ENCODE measurements around the gene ORC4. TPM values are rescaled to one million over a fixed set of nuclear protein-coding genes. Genes with fewer than 3 reads are reported as not detected.

ORC4 gene
- total and polyA plus RNA-seq, 2 donors (not counting 3 experiments of a cell fraction or from before 2014, with no cell fraction given), result 25.2 to 27.0 TPM

- Histone ChIP-seq H4K20me1 (replicated peaks; ENCODE audit: control insufficient read depth, extremely low read depth, insufficient read depth, low read length) (peaks cover 2% of the 10 kb centered on the region), H3K4me3 (replicated peaks in 1 of 3; ENCODE audit: insufficient read depth in 1 of 3, low read depth in 1 of 3, low read length in 3 of 3) (no peak overlapping the region), H3K27me3 (ENCODE audit: control insufficient read depth in 2 of 2, insufficient read depth in 2 of 2, low read length in 2 of 2) (no peaks in the 10 kb centered on the region), H3K9me1 (replicated peaks; ENCODE audit: control insufficient read depth, extremely low read depth, insufficient read depth, low read length) (no peaks in the 10 kb centered on the region), H3K4me1 (ENCODE audit: control insufficient read depth, extremely low read depth, insufficient read depth, low read length) (peaks cover 19% of the 10 kb centered on the region), H3K9me3 (replicated peaks; ENCODE audit: control insufficient read depth, insufficient read depth, low read length) (no peaks in the 10 kb centered on the region), H3K79me2 (ENCODE audit: control insufficient read depth, insufficient read depth, low read length) (peaks cover 46% of the 10 kb centered on the region), H3K4me2 (ENCODE audit: insufficient read depth, low read length) (no peak overlapping the region), H3K27ac (ENCODE audit: insufficient read depth, low read depth, low read length) (no peak overlapping the region), H3K36me3 (ENCODE audit: control insufficient read depth in 2 of 2, extremely low read depth in 1 of 2, insufficient read depth in 2 of 2, low read length in 2 of 2) (no peaks in the 10 kb centered on the region), H2AFZ (ENCODE audit: low read depth, low read length) (no peak overlapping the region), H3K9ac (replicated peaks; ENCODE audit: extremely low read depth, insufficient read depth, low read length) (no peak overlapping the region)
- DNase-seq (ENCODE audit: low read depth, low spot score) (no peak), FAIRE-seq (no peak)
- intact Hi-C loops (cut with micrococcal nuclease) (no loop called here), dilution Hi-C loops (cut with MboI; ENCODE audit: extremely low pct_ligation_motif_present, low sequenced_read_pairs) (no loop called here)
- no TSS peak for BruUV-seq (replicated peaks)
- ChIA-PET CTCF (no interaction called here), POLR2A (no interaction called here)
- TF ChIP-seq POLR2A (IDR thresholded peaks at IDR 0.05; ENCODE audit: low read depth, low read length), result no peak
- TF ChIP-seq EZH2 (IDR thresholded peaks at IDR 0.05; ENCODE audit: borderline replicate concordance, low read depth, low read length, severe bottlenecking), result no peak
- TF ChIP-seq JUN (IDR thresholded peaks at IDR 0.05; ENCODE audit: borderline replicate concordance, insufficient read depth, insufficient read length, low read depth), result no peak
- TF ChIP-seq FOS (IDR thresholded peaks at IDR 0.05; ENCODE audit: borderline replicate concordance, insufficient read depth, low read length), result no peak
- no peak for TF ChIP-seq GATA2 (IDR thresholded peaks at IDR 0.05; ENCODE audit: insufficient read depth, insufficient read length, low read depth, low read length)
- TF ChIP-seq POLR2AphosphoS5 (IDR thresholded peaks at IDR 0.05; ENCODE audit: insufficient read depth, low read depth, low read length), result no peak
- TF ChIP-seq CTCF (IDR thresholded peaks at IDR 0.05; ENCODE audit: extremely low read depth in 1 of 2, insufficient read depth in 1 of 2, low read depth in 1 of 2, low read length in 2 of 2), result no peak
- no peak for TF ChIP-seq MAX (IDR thresholded peaks at IDR 0.05; ENCODE audit: insufficient read depth, insufficient read length)
These were observed 6.0 kb upstream of the ORC4 start for GRCh38 chr2:148026573-148026972.

Data from endothelial cell of umbilical vein (primary cell).